WTC11 (cell line): ENCODE results near the gene CPAMD8. TPM values are rescaled to one million over a fixed set of nuclear protein-coding genes. Genes with fewer than 3 reads are reported as not detected.

Experiments used
- ATAC-seq: fragments of 200-7000 bp; cut with Tn5 transposase; 2 replicates; pipeline ENCODE4 v1.10.0; 2021; ENCODE audit warnings: mild to moderate bottlenecking, moderate library complexity
- CTCF ChIA-PET: fragments of 300-600 bp; sonication (Branson Sonifier 250); formaldehyde crosslinking; loops from one replicate; lab custom pipeline; 2021; ENCODE audit warnings: antibody characterized with exemption; lab: Charles Lee
- POLR2A ChIA-PET: fragments of 350-600 bp; sonication (Branson Sonifier 250); formaldehyde crosslinking; loops from one replicate; lab custom pipeline; 2021; ENCODE audit warnings: antibody characterized with exemption; lab: Charles Lee
- DNase-seq: peaks from one replicate; pipeline ENCODE4 v3.0.0; 2021; ENCODE audit warnings: low spot score
- H3K27ac Mint-ChIP-seq: 2 replicates; pipeline ENCODE4 v1.8.0; 2021; ENCODE audit warnings: mixed read lengths
- H3K27me3 Mint-ChIP-seq: 2 replicates; pipeline ENCODE4 v1.8.0; 2021; ENCODE audit warnings: low read depth, mild to moderate bottlenecking, moderate library complexity, mixed read lengths
- H3K36me3 Mint-ChIP-seq: 2 replicates; pipeline ENCODE4 v1.8.0; 2021; ENCODE audit warnings: mixed read lengths
- H3K4me1 Mint-ChIP-seq: 2 replicates; pipeline ENCODE4 v1.8.0; 2022; ENCODE audit warnings: mixed read lengths
- H3K4me3 Mint-ChIP-seq: 2 replicates; pipeline ENCODE4 v1.8.0; 2021; ENCODE audit warnings: mild to moderate bottlenecking, moderate library complexity, mixed read lengths
- H3K9me3 Mint-ChIP-seq: 2 replicates; pipeline ENCODE4 v1.8.0; 2021; ENCODE audit warnings: mixed read lengths
- ELF4 ChIP-seq: sonication (generic); formaldehyde crosslinking; IDR thresholded peaks from 2 replicates; pipeline ENCODE4 v1.8.1; 2022; ENCODE audit warnings: low read depth, mild to moderate bottlenecking, moderate library complexity, missing genetic modification reagents
- FOXJ3 ChIP-seq: sonication (generic); formaldehyde crosslinking; IDR thresholded peaks from 2 replicates; pipeline ENCODE4 v1.9.0; 2021; ENCODE audit warnings: missing genetic modification reagents, mild to moderate bottlenecking, borderline replicate concordance
- FOXP1 ChIP-seq: sonication (generic); formaldehyde crosslinking; IDR thresholded peaks from 2 replicates; pipeline ENCODE4 v1.8.0; 2022; ENCODE audit warnings: missing genetic modification reagents, mild to moderate bottlenecking, moderate library complexity, borderline replicate concordance
- KAT7 ChIP-seq: sonication (generic); formaldehyde crosslinking; IDR thresholded peaks from 2 replicates; pipeline ENCODE4 v1.8.1; 2023; ENCODE audit warnings: missing genetic modification reagents, mild to moderate bottlenecking, borderline replicate concordance
- PRRX2 ChIP-seq: fragments of 250-450 bp; sonication (Bioruptor Pico); IDR thresholded peaks from 2 replicates; pipeline ENCODE4 v1.8.0; 2021; ENCODE audit warnings: mild to moderate bottlenecking
- SOX15 ChIP-seq: fragments of 250-450 bp; sonication (Bioruptor Pico); IDR thresholded peaks from 2 replicates; pipeline ENCODE4 v1.9.0; 2021; ENCODE audit warnings: mild to moderate bottlenecking
- TCF7 ChIP-seq: sonication (generic); formaldehyde crosslinking; IDR thresholded peaks from 2 replicates; pipeline ENCODE4 v1.8.0; 2022; ENCODE audit warnings: mild to moderate bottlenecking, low read depth, missing genetic modification reagents, moderate library complexity
- TEAD4 ChIP-seq: sonication (generic); formaldehyde crosslinking; IDR thresholded peaks from 2 replicates; pipeline ENCODE4 v1.8.0; 2022; ENCODE audit warnings: mild to moderate bottlenecking, missing genetic modification reagents
- TP53 ChIP-seq: sonication (generic); formaldehyde crosslinking; IDR thresholded peaks from 2 replicates; pipeline ENCODE4 v1.8.1; 2023; ENCODE audit warnings: mild to moderate bottlenecking, missing genetic modification reagents
- ZNF138 ChIP-seq: sonication (generic); formaldehyde crosslinking; conservative IDR thresholded peaks from 2 replicates; pipeline ENCODE4 v1.8.1; 2022; ENCODE audit warnings: mild to moderate bottlenecking, moderate library complexity, missing genetic modification reagents
- ZNF396 ChIP-seq: fragments of 250-450 bp; sonication (Bioruptor Pico); IDR thresholded peaks from 2 replicates; pipeline ENCODE4 v1.8.0; 2021; ENCODE audit warnings: mild to moderate bottlenecking, moderate library complexity, borderline replicate concordance
- ZNF423 ChIP-seq: fragments of 250-450 bp; sonication (Bioruptor Pico); IDR thresholded peaks from 2 replicates; pipeline ENCODE4 v2.1.2; 2022; ENCODE audit warnings: mild to moderate bottlenecking, moderate library complexity
- total RNA-seq: library from RNA; stranded (reverse); gene quantifications from 3 replicates; pipeline ENCODE4 v1.2.3, GENCODE V29; 2021
- TF ChIP-seq, protein P1 (sequence below): fragments of 250-450 bp; sonication (Bioruptor Pico); IDR thresholded peaks from 2 replicates; pipeline ENCODE4 v1.9.0; 2021; ENCODE audit warnings: mild to moderate bottlenecking
- TF ChIP-seq, protein P2 (sequence below): sonication (generic); formaldehyde crosslinking; IDR thresholded peaks from 2 replicates; pipeline ENCODE4 v1.8.1; 2022; ENCODE audit warnings: low read depth, mild to moderate bottlenecking, moderate library complexity, missing genetic modification reagents, borderline replicate concordance
- TF ChIP-seq, protein P3 (sequence below): sonication (generic); formaldehyde crosslinking; IDR thresholded peaks from 2 replicates; pipeline ENCODE4 v1.8.1; 2023; ENCODE audit warnings: mild to moderate bottlenecking, missing genetic modification reagents
- TF ChIP-seq, protein P4 (sequence below): sonication (generic); formaldehyde crosslinking; IDR thresholded peaks from 2 replicates; pipeline ENCODE4 v1.8.1; 2023; ENCODE audit warnings: mild to moderate bottlenecking, missing genetic modification reagents, borderline replicate concordance
- TF ChIP-seq, protein P5 (sequence below): sonication (generic); formaldehyde crosslinking; IDR thresholded peaks from 2 replicates; pipeline ENCODE4 v1.8.0; 2022; ENCODE audit warnings: mild to moderate bottlenecking, missing genetic modification reagents
- TF ChIP-seq, protein P6 (sequence below): sonication (generic); formaldehyde crosslinking; IDR thresholded peaks from 2 replicates; pipeline ENCODE4 v1.8.0; 2022; ENCODE audit warnings: missing genetic modification reagents
- TF ChIP-seq, protein P7 (sequence below): fragments of 250-450 bp; sonication (Bioruptor Pico); IDR thresholded peaks from 2 replicates; pipeline ENCODE4 v1.9.0; 2021; ENCODE audit warnings: mild to moderate bottlenecking

The CPAMD8 gene
- total RNA-seq, 1 experiment from 2014 or later, result 6.9 TPM

DNA sequence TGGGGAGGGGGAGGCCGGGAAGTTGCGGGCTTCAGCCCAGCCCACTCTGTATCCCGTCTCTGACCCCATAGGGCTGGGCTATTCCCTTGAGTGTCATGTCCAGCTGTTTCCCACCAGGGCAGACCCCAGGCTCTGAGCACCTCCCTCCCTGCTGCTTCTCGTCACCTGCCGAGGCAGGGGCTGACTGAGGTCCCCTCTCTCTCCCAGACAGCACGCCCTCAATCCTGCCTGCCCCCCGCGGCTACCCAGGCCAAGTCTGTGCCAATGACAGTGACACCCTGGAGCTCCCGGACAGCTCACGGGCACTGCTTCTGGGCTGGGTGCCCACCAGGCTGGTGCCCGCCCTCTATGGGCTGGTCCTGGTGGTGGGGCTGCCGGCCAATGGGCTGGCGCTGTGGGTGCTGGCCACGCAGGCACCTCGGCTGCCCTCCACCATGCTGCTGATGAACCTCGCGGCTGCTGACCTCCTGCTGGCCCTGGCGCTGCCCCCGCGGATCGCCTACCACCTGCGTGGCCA is 137.2 kb downstream of the CPAMD8 start:
- DNase-seq (no peak), ATAC-seq (no peak)
- ChIA-PET POLR2A (no interaction called here), CTCF (interaction anchor here (1.4 kb wide), 1 partner anchor 175 kb away, joined by 4 read pairs; no protein-coding TSS in a partner anchor)
- Mint-ChIP-seq H3K36me3 (no peaks in the 10 kb centered on the region), H3K9me3 (no peaks in the 10 kb centered on the region), H3K4me1 (no peaks in the 10 kb centered on the region), H3K27me3 (no peaks in the 10 kb centered on the region), H3K27ac (no peak overlapping the region), H3K4me3 (no peak overlapping the region)
- TF ChIP-seq FOXJ3 (CRISPR knock-in tag) (no peak), KAT7 (CRISPR knock-in tag) (no peak), TEAD4 (CRISPR knock-in tag) (no peak), TP53 (CRISPR knock-in tag) (no peak), ZNF396 (CRISPR knock-in tag) (no peak)
- TF ChIP-seq, protein P1, sequence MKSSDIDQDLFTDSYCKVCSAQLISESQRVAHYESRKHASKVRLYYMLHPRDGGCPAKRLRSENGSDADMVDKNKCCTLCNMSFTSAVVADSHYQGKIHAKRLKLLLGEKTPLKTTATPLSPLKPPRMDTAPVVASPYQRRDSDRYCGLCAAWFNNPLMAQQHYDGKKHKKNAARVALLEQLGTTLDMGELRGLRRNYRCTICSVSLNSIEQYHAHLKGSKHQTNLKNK (CRISPR knock-in tag), result no peak
- TF ChIP-seq, protein P2, sequence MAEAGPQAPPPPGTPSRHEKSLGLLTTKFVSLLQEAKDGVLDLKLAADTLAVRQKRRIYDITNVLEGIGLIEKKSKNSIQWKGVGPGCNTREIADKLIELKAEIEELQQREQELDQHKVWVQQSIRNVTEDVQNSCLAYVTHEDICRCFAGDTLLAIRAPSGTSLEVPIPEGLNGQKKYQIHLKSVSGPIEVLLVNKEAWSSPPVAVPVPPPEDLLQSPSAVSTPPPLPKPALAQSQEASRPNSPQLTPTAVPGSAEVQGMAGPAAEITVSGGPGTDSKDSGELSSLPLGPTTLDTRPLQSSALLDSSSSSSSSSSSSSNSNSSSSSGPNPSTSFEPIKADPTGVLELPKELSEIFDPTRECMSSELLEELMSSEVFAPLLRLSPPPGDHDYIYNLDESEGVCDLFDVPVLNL (CRISPR knock-in tag), result no peak
- TF ChIP-seq, protein P3, sequence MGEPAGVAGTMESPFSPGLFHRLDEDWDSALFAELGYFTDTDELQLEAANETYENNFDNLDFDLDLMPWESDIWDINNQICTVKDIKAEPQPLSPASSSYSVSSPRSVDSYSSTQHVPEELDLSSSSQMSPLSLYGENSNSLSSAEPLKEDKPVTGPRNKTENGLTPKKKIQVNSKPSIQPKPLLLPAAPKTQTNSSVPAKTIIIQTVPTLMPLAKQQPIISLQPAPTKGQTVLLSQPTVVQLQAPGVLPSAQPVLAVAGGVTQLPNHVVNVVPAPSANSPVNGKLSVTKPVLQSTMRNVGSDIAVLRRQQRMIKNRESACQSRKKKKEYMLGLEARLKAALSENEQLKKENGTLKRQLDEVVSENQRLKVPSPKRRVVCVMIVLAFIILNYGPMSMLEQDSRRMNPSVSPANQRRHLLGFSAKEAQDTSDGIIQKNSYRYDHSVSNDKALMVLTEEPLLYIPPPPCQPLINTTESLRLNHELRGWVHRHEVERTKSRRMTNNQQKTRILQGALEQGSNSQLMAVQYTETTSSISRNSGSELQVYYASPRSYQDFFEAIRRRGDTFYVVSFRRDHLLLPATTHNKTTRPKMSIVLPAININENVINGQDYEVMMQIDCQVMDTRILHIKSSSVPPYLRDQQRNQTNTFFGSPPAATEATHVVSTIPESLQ, result no peak
- TF ChIP-seq, protein P4, sequence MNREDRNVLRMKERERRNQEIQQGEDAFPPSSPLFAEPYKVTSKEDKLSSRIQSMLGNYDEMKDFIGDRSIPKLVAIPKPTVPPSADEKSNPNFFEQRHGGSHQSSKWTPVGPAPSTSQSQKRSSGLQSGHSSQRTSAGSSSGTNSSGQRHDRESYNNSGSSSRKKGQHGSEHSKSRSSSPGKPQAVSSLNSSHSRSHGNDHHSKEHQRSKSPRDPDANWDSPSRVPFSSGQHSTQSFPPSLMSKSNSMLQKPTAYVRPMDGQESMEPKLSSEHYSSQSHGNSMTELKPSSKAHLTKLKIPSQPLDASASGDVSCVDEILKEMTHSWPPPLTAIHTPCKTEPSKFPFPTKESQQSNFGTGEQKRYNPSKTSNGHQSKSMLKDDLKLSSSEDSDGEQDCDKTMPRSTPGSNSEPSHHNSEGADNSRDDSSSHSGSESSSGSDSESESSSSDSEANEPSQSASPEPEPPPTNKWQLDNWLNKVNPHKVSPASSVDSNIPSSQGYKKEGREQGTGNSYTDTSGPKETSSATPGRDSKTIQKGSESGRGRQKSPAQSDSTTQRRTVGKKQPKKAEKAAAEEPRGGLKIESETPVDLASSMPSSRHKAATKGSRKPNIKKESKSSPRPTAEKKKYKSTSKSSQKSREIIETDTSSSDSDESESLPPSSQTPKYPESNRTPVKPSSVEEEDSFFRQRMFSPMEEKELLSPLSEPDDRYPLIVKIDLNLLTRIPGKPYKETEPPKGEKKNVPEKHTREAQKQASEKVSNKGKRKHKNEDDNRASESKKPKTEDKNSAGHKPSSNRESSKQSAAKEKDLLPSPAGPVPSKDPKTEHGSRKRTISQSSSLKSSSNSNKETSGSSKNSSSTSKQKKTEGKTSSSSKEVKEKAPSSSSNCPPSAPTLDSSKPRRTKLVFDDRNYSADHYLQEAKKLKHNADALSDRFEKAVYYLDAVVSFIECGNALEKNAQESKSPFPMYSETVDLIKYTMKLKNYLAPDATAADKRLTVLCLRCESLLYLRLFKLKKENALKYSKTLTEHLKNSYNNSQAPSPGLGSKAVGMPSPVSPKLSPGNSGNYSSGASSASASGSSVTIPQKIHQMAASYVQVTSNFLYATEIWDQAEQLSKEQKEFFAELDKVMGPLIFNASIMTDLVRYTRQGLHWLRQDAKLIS (CRISPR knock-in tag), result no peak
- TF ChIP-seq, protein P5, sequence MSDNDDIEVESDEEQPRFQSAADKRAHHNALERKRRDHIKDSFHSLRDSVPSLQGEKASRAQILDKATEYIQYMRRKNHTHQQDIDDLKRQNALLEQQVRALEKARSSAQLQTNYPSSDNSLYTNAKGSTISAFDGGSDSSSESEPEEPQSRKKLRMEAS (CRISPR knock-in tag), result no peak

DNA sequence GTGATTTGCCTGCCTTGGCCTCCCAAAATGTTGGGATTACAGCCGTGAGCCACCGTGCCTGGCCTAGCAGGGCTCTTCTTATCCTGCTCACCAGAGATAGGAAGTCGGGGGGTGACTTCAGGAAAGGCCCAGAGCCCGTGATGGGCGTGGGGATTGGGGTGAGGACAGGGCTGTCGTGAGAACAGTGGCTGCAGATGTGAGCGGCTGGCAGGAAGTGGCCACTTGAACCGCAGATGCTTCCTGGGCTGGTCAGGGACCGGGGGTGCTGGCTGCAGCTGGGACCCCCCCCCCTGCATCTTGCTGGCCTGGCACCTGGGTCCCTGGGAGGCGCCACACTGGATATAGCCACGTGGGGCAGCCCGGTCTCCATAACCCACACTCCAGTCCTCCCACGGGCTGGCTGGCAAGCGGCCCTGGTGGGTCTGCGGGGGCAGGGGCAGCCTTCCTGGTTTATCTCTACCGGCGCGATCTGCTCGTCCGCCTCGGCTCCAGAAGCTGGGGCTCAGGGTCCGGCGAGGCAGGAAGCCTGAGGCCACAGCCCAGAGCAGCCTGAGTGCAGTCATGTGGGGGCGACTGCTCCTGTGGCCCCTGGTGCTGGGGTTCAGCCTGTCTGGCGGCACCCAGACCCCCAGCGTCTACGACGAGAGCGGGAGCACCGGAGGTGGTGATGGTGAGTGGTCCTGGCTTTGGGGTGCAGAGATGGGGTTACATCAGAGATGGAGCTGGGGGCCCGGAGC is 137.8 kb downstream of the CPAMD8 start, which contains the start of gene F2RL3:
Gene F2RL3 (plus strand): TSS at position 371 of the 737 bp plus-strand sequence. CDS start 191 bp downstream, at position 562.
- H3K27ac Mint-ChIP-seq, result no peak within 1 kb of the TSS

More for the DNA sequence above, 137.8 kb downstream of the CPAMD8 start, which contains the start of gene F2RL3:
- no peak within 1 kb of the TSS for H3K4me3 Mint-ChIP-seq
- no peaks in the 10 kb centered on the region for H3K36me3 Mint-ChIP-seq
- no peak for TF ChIP-seq ZNF396 (CRISPR knock-in tag)
- TF ChIP-seq ZNF138 (CRISPR knock-in tag), result no peak
- no peak for TF ChIP-seq FOXP1 (CRISPR knock-in tag)
- no peak for TF ChIP-seq ELF4 (CRISPR knock-in tag)
- TF ChIP-seq, protein P6, sequence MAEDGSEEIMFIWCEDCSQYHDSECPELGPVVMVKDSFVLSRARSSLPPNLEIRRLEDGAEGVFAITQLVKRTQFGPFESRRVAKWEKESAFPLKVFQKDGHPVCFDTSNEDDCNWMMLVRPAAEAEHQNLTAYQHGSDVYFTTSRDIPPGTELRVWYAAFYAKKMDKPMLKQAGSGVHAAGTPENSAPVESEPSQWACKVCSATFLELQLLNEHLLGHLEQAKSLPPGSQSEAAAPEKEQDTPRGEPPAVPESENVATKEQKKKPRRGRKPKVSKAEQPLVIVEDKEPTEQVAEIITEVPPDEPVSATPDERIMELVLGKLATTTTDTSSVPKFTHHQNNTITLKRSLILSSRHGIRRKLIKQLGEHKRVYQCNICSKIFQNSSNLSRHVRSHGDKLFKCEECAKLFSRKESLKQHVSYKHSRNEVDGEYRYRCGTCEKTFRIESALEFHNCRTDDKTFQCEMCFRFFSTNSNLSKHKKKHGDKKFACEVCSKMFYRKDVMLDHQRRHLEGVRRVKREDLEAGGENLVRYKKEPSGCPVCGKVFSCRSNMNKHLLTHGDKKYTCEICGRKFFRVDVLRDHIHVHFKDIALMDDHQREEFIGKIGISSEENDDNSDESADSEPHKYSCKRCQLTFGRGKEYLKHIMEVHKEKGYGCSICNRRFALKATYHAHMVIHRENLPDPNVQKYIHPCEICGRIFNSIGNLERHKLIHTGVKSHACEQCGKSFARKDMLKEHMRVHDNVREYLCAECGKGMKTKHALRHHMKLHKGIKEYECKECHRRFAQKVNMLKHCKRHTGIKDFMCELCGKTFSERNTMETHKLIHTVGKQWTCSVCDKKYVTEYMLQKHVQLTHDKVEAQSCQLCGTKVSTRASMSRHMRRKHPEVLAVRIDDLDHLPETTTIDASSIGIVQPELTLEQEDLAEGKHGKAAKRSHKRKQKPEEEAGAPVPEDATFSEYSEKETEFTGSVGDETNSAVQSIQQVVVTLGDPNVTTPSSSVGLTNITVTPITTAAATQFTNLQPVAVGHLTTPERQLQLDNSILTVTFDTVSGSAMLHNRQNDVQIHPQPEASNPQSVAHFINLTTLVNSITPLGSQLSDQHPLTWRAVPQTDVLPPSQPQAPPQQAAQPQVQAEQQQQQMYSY (CRISPR knock-in tag), result no peak
- TF ChIP-seq SOX15 (CRISPR knock-in tag), result no peak
- no peak for TF ChIP-seq ZNF423 (CRISPR knock-in tag)
- TF ChIP-seq PRRX2 (CRISPR knock-in tag), result no peak
- TF ChIP-seq, protein P7, sequence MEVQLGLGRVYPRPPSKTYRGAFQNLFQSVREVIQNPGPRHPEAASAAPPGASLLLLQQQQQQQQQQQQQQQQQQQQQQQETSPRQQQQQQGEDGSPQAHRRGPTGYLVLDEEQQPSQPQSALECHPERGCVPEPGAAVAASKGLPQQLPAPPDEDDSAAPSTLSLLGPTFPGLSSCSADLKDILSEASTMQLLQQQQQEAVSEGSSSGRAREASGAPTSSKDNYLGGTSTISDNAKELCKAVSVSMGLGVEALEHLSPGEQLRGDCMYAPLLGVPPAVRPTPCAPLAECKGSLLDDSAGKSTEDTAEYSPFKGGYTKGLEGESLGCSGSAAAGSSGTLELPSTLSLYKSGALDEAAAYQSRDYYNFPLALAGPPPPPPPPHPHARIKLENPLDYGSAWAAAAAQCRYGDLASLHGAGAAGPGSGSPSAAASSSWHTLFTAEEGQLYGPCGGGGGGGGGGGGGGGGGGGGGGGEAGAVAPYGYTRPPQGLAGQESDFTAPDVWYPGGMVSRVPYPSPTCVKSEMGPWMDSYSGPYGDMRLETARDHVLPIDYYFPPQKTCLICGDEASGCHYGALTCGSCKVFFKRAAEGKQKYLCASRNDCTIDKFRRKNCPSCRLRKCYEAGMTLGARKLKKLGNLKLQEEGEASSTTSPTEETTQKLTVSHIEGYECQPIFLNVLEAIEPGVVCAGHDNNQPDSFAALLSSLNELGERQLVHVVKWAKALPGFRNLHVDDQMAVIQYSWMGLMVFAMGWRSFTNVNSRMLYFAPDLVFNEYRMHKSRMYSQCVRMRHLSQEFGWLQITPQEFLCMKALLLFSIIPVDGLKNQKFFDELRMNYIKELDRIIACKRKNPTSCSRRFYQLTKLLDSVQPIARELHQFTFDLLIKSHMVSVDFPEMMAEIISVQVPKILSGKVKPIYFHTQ (CRISPR knock-in tag), result no peak
- TF ChIP-seq TCF7, result no peak
- no peaks in the 10 kb centered on the region for H3K9me3 Mint-ChIP-seq
- no peaks in the 10 kb centered on the region for H3K4me1 Mint-ChIP-seq
- DNase-seq (no peak), ATAC-seq (no peak)
- H3K27me3 Mint-ChIP-seq, result no peaks in the 10 kb centered on the region
- CTCF ChIA-PET, result interaction anchor here (0.6 to 1.4 kb wide), 2 partner anchors 9 to 174 kb away, joined by 3 to 4 read pairs; no protein-coding TSS in a partner anchor
- POLR2A ChIA-PET, result no interaction called here
